ENCODE measurements around the gene EXOG.
"Not testable (repeated sequence)": the region's sequence is repeated elsewhere in the genome, so short reads cannot be mapped to it uniquely, and the experiment has no call there.

EXOG gene

DNA sequence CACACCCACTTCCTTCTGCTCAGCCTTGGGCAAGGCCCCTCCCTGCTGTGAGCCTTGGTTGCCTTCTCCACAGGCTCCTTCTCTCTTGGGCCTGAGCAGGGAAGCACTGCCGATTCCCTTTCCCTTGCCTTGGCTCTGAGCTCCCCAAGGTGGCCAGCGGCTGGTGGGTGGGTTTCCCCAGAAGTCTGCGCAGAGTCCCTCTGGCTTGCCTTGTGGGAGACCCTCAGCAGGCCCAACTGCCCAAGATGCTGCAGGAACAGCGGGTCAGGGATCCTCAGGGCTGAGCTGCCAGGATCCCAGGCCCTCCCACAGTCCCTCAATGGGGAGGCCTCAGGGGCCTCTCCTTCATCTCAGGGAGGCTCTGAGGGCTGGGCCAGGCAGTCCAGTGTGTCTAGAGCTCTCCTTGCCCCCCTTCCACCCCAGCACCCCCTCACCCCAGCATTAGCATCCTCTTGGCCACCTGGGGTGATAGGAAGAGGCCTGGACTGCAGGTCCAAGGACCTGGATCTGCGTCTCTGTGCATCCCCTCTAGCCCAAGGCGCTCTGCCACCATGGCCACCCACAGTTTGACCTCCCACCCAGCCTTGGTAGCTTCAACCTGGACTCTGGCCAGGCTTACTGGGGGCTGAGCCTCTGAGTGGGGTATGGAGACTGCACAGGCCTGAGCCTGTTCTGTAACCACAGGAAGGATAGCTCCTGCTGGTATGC lies 68.6 kb downstream of the EXOG start:
- no peak for DNase-seq

GRCh38 chr3:38565339-38566214 lies 69.4 kb downstream of the EXOG start:
- no peak for DNase-seq

- no peak for DNase-seq
These were observed 70.0 kb downstream of the EXOG start for GRCh38 chr3:38566215-38566528.

GRCh38 chr3:38566794-38567193 lies 70.7 kb downstream of the EXOG start:
- DNase-seq, result not testable (repeated sequence)

DNA sequence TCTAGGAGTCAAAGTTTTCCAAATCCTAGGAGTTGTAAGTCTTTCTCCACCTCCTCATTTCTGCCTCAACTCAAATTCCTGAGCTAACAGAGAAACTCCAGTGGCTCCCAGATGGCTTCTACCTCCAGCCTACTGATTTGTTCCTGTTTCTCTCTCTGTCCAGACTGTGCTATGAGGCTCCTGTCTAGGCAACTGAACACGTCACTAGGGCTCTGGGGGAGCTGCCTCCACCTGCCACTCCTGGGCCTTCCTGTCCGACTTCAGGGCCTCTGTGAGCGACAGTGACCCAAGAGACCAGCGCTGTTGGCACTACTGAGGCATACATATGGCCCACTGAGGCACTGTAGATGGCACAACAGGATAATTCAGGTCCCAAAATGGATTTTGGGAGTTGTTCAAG lies 71.4 kb downstream of the EXOG start:
- DNase-seq, result no peak

- no peak for DNase-seq
These were observed 77.0 kb downstream of the EXOG start for GRCh38 chr3:38573111-38573510.

- DNase-seq, result no peak
These were observed 77.4 kb downstream of the EXOG start for GRCh38 chr3:38573556-38573955.

DNA sequence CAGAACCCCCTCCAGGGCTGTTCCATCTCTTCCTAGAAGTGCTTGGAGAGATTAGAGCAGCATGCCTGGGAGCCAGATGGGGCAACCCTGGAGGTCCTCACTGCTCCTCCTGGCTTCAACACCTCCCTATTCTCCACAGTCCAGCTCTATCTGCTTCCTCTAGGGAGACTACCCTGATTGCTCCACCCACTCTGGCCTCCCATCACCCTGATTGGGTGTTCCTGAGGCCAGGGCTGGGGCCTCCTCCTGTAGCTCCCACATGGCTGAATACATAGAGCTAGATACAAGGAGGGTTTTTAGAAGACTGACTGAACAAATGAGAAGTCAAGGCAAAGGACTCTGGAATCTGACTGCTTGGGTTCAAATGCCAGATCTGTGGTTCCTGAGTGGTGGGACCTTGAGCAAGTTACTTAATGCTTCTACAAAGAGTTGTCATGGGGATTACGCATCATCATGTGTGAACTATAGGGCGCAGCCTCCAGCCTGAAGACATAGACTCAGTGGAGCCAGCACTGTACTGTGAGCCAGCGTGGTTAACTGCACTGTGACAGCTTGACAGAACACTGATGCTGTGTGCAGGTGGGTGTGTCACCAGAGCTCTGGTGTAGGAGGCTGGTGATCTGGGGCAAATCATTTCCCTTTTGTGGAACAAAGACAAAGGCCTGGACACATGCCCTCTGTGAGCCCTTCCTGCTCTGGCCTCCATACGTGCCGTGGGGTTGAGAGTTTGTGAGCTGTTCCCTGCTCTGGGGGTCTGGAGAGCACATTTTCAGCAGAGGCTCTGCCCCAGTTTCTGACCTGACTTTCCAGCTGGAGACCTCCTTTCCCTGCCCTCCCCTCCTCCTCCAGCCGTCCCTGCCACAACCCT lies 78.5 kb downstream of the EXOG start:
- DNase-seq, result no peak

DNA sequence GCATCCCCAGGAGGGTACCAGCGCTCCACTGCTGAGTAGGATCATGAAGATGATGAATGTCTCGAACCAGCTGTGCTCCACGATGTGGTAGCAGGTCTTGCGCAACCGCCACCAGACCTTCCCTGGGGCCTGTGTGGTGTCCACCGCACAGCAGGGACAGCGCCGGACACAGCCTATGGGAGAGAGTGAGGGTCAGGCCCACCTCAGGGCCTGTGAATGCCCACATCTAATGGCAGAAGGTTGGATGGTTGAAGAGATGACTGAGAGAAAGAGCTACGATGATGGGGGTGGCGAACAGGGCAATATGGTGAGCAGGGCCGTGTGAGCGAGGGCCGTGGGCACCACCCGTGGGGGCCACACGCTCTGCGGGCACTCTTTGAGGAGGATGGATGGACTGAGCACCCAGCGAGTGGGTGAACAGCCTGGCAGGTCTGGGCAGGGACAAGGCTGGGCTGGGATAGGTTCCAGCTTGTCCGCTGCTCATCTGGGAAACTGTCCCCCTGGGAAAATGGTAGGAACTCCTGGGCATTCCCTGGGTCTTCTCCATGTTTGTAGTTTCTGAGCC lies 79.2 kb downstream of the EXOG start:
- no peak for DNase-seq
